Tibial artery (tissue), 4 donors: ENCODE data around the gene GNA12.

Experiments
- DNase-seq, 2 donors: peaks; one replicate each; pipeline ENCODE4 v3.0.0-alpha.2; 2019
- H3K27ac ChIP-seq, 2 donors: fragments of 200-600 bp; sonication (generic) in 1 of 2; 1 replicate in 1 of 2; 2 replicates in 1 of 2; pipeline ENCODE4 v1.5.1; 2018 to 2019; ENCODE audit warnings: mild to moderate bottlenecking in 1 of 2
- H3K27me3 ChIP-seq, 2 donors: fragments of 200-600 bp; sonication (generic) in 1 of 2; one replicate each; pipeline versions ENCODE4 v1.5.1 to v1.6.0; 2016 to 2019
- H3K36me3 ChIP-seq, 3 donors: fragments of 200-600 bp; sonication (generic) in 2 of 3; one replicate each; pipeline ENCODE4 v1.5.1; 2016 to 2019; ENCODE audit warnings: mild to moderate bottlenecking in 2 of 3
- H3K4me1 ChIP-seq, 4 donors: fragments of 200-600 bp; sonication (generic) in 2 of 4; 1 replicate in 3 of 4; 2 replicates in 1 of 4; pipeline ENCODE4 v1.5.1; 2016 to 2019
- H3K4me3 ChIP-seq, 2 donors: fragments of 200-600 bp; sonication (generic) in 1 of 2; 1 replicate in 1 of 2; 2 replicates in 1 of 2; pipeline ENCODE4 v1.5.1; 2018 to 2019; ENCODE audit warnings: mild to moderate bottlenecking in 2 of 2
- H3K9me3 ChIP-seq, 3 donors: fragments of 200-600 bp; sonication (generic) in 1 of 3; one replicate each; pipeline ENCODE4 v1.5.1; 2016 to 2019
- CTCF ChIP-seq, 2 experiments: fragments of 200-600 bp in 1 of 2; fragments of 450-650 bp in 1 of 2; IDR thresholded peaks; one replicate each; pipeline ENCODE4 v1.5.1; 2017 to 2019; ENCODE audit warnings: antibody characterized with exemption in 2 of 2, mild to moderate bottlenecking in 1 of 2, moderate library complexity in 1 of 2
- intact Hi-C: fragments of 100-400 bp; cut with DNase I; formaldehyde crosslinking; loops from one replicate; pipeline ENCODE4 v1.15.0; 2023; ENCODE audit warnings: low total_unique reads

GNA12 gene

GRCh38 chr7:2757904-2758672 is 86.0 kb downstream of the GNA12 start:
- H3K9me3 ChIP-seq: no peaks in the 10 kb centered on the region
- TF ChIP-seq CTCF (IDR thresholded peaks at IDR 0.05): no peak
- intact Hi-C loops: no loop called here
- H3K27me3 ChIP-seq: no peaks in the 10 kb centered on the region
- no peaks in the 10 kb centered on the region for H3K36me3 ChIP-seq
- DNase-seq: peak; percentile 55 to 74
- H3K4me1 ChIP-seq: peaks cover 5 to 67% (median 54%) of the 10 kb centered on the region in 4 donors
- H3K4me3 ChIP-seq: peak overlapping the region; percentile 4 to 8
- H3K27ac ChIP-seq: peak overlapping the region; percentile 76 to 82

GRCh38 chr7:2757361-2757903 is 86.7 kb downstream of the GNA12 start:
- TF ChIP-seq CTCF (IDR thresholded peaks at IDR 0.05): no peak
- peak; percentile 46 to 87 for DNase-seq
- no peaks in the 10 kb centered on the region for H3K27me3 ChIP-seq
- peak overlapping the region; percentile 76 to 82 for H3K27ac ChIP-seq
- H3K36me3 ChIP-seq: no peaks in the 10 kb centered on the region
- intact Hi-C loops: no loop called here
- peak overlapping the region; percentile 3 to 8 for H3K4me3 ChIP-seq
- no peaks in the 10 kb centered on the region for H3K9me3 ChIP-seq
- H3K4me1 ChIP-seq: peaks cover 5 to 62% (median 49%) of the 10 kb centered on the region in 4 donors

GRCh38 chr7:2755531-2755930 is 88.6 kb downstream of the GNA12 start:
- Histone ChIP-seq H3K36me3 (no peaks in the 10 kb centered on the region), H3K27me3 (no peaks in the 10 kb centered on the region), H3K4me1 (peaks cover 5 to 43% (median 36%) of the 10 kb centered on the region in 4 donors), H3K4me3 (no peak overlapping the region), H3K9me3 (no peaks in the 10 kb centered on the region), H3K27ac (no peak overlapping the region)
- intact Hi-C loops: no loop called here
- TF ChIP-seq CTCF (IDR thresholded peaks at IDR 0.05): no peak
- no peak for DNase-seq

GRCh38 chr7:2754912-2755311 is 89.2 kb downstream of the GNA12 start:
- no peak for TF ChIP-seq CTCF (IDR thresholded peaks at IDR 0.05)
- intact Hi-C loops: no loop called here
- Histone ChIP-seq H3K36me3 (no peaks in the 10 kb centered on the region), H3K4me1 (peaks cover 5 to 36% (median 30%) of the 10 kb centered on the region in 4 donors), H3K4me3 (no peak overlapping the region), H3K27me3 (no peaks in the 10 kb centered on the region), H3K27ac (peak overlapping the region in 1 of 2 donors; percentile 2), H3K9me3 (no peaks in the 10 kb centered on the region)
- no peak for DNase-seq

- H3K4me3 ChIP-seq: no peak overlapping the region
- no peaks in the 10 kb centered on the region for H3K9me3 ChIP-seq
- no peaks in the 10 kb centered on the region for H3K36me3 ChIP-seq
- H3K27ac ChIP-seq: no peak overlapping the region
- no peaks in the 10 kb centered on the region for H3K27me3 ChIP-seq
- intact Hi-C loops: no loop called here
- no peak for TF ChIP-seq CTCF (IDR thresholded peaks at IDR 0.05)
- H3K4me1 ChIP-seq: peaks cover 5 to 28% (median 21%) of the 10 kb centered on the region in 4 donors
- DNase-seq: no peak
These were observed 90.0 kb downstream of the GNA12 start for GRCh38 chr7:2754086-2754485.
